Ovary (tissue), 9 donors: Measurements from ENCODE around the gene UGT2B10. TPM values are rescaled to one million over a fixed set of nuclear protein-coding genes. Genes with fewer than 3 reads are reported as not detected.
"Not testable (repeated sequence)": the region's sequence is repeated elsewhere in the genome, so short reads cannot be mapped to it uniquely, and the experiment has no call there.

ENCODE experiments used
- DNase-seq, 5 donors: peaks; one replicate each; pipeline ENCODE4 v3.0.0-alpha.2; 2019 to 2020
- H3K27ac ChIP-seq, 2 donors: fragments of 200-600 bp; one replicate each; pipeline versions ENCODE4 v1.5.1 to v1.8.0; 2019 to 2022
- H3K27me3 ChIP-seq: fragments of 200-600 bp; one replicate; pipeline ENCODE4 v1.8.0; 2022
- H3K36me3 ChIP-seq: fragments of 200-600 bp; sonication (generic); one replicate; pipeline ENCODE4 v1.5.1; 2019
- H3K4me1 ChIP-seq: one replicate; pipeline ENCODE4 v1.8.1; 2013; ENCODE audit warnings: mild to moderate bottlenecking, moderate library complexity; ENCODE audit not compliant: insufficient read depth
- H3K4me3 ChIP-seq: fragments of 200-600 bp; sonication (generic); one replicate; pipeline ENCODE4 v1.5.1; 2017
- H3K9me3 ChIP-seq, 2 donors: fragments of 200-600 bp in 1 of 2; sonication (generic) in 1 of 2; one replicate each; pipeline versions ENCODE4 v1.5.1 to v1.8.1; 2013 to 2019; ENCODE audit warnings: mild to moderate bottlenecking in 1 of 2, moderate library complexity in 1 of 2
- CTCF ChIP-seq, 3 donors: fragments of 450-650 bp in 2 of 3; fragments of 200-600 bp in 1 of 3; IDR thresholded peaks; one replicate each; pipeline versions ENCODE4 v1.5.1 to v1.8.0; 2016 to 2022; ENCODE audit warnings: antibody characterized with exemption in 3 of 3, mild to moderate bottlenecking in 1 of 3
- EP300 ChIP-seq: sonication (generic); formaldehyde crosslinking; IDR thresholded peaks from one replicate; pipeline ENCODE4 v1.6.1; 2017; ENCODE audit warnings: antibody characterized with exemption
- POLR2A ChIP-seq: fragments of 450-650 bp; IDR thresholded peaks from one replicate; pipeline ENCODE4 v1.6.1; 2017; ENCODE audit warnings: antibody characterized with exemption, mild to moderate bottlenecking, moderate library complexity
- WGBS, 3 donors: extraction: QIAGEN DNeasy Blood & Tissue Kit in 1 of 3; methylation state at CpG; one replicate each; pipeline versions ENCODE4 v1.1.5 to v1.1.7; 2013 to 2017; 5-methylcytosine and 5-hydroxymethylcytosine counted together
- intact Hi-C, 4 donors: fragments of 100-400 bp; cut with DNase I; formaldehyde crosslinking; loops; one replicate each; pipeline versions ENCODE4 v1.11.0 to v1.15.1; 2022 to 2023
- polyA plus RNA-seq, 2 donors: library from polyadenylated mRNA; stranded (reverse); fragments of 200-250 nt in 1 of 2; fragments of 350-450 nt in 1 of 2; fragmentation: Illumina TruSeq in 1 of 2; extraction: RNeasy Lipid Tissue Mini Kit (QIAGEN cat#74804) in 1 of 2; gene quantifications; one replicate each; pipeline ENCODE4 v1.2.3, GENCODE V29; 2013 to 2014
- total RNA-seq, 7 donors: library from RNA; depleted of rRNA in 2 of 7; stranded (reverse); fragments of >200 nt in 2 of 7; fragmentation: NEBNext Ultra II Directional in 3 of 7; extraction: Animal tissue kit (Norgen Biotek cat#: 25700) in 3 of 7; gene quantifications; one replicate each; pipeline versions ENCODE4 v1.1.0 to v1.2.4, GENCODE V29; 2016 to 2023
- donor health status: DM: no; HTN: no; CAD: no; lungs with moderate emphysema.
- donor health status: DM: no; HTN: no; CAD: no.
- donor health status: Bipolar disorder and iron deficiency.
- donor health status: DM: yes; HTN: yes; CAD: no.
- donor health status: DM: no; HTN: no; CAD: no.
- donor health status: DM: yes; HTN: yes; CAD: no.

Gene UGT2B10
- total and polyA plus RNA-seq, 9 donors, result 0.13 to 0.17 TPM; not detected in 7

GRCh38 chr4:68817386-68817785, 1.6 kb downstream of the UGT2B10 start:
- Histone ChIP-seq H3K9me3 (no peaks in the 10 kb centered on the region), H3K4me3 (no peak overlapping the region), H3K36me3 (no peaks in the 10 kb centered on the region), H3K27ac (no peak overlapping the region), H3K27me3 (no peaks in the 10 kb centered on the region), H3K4me1 (no peaks in the 10 kb centered on the region)
- 82 to 88% (median 83%) methylated on average over 2 of the region's 2 CpGs for WGBS, 3 donors
- TF ChIP-seq POLR2A (no peak), CTCF (IDR thresholded peaks at IDR 0.05) (no peak), EP300 (no peak)
- intact Hi-C loops, result no loop called here
- no peak for DNase-seq

DNA sequence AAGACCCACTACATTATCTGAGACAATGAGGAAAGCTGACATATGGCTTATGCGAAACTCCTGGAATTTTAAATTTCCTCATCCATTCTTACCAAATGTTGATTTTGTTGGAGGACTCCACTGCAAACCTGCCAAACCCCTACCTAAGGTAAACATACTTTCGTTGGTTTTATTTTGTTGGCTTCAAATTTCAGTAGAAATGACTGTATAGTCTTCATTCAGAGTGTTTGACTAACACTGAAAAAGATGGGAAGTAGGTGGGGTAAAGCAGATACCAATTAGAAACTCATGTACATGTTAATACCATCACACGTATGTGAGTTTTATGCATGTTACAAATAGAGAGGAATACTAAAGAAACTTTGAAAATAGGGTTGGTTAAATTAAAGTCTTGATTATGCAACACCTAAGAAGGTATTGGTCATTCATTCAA, 2.3 kb downstream of the UGT2B10 start:
- H3K4me3 ChIP-seq, H3K27ac ChIP-seq, intact Hi-C loops, H3K4me1 ChIP-seq, H3K27me3 ChIP-seq, H3K9me3 ChIP-seq, DNase-seq, H3K36me3 ChIP-seq: not testable (repeated sequence)
- 66 to 71% (median 68%) methylated on average over 3 of the region's 3 CpGs for WGBS, 3 donors

- Histone ChIP-seq H3K4me1 (no peaks in the 10 kb centered on the region), H3K4me3 (no peak overlapping the region), H3K27me3 (no peaks in the 10 kb centered on the region), H3K9me3 (no peaks in the 10 kb centered on the region), H3K36me3 (no peaks in the 10 kb centered on the region), H3K27ac (no peak overlapping the region)
- intact Hi-C loops, result no loop called here
- no peak for TF ChIP-seq CTCF (IDR thresholded peaks at IDR 0.05)
- no peak for TF ChIP-seq EP300
- TF ChIP-seq POLR2A, result no peak
- DNase-seq, result no peak
Measured at GRCh38 chr4:68831642-68832041, 15.8 kb downstream of the UGT2B10 start.

GRCh38 chr4:68850293-68850692, 34.5 kb downstream of the UGT2B10 start:
- intact Hi-C loops, result no loop called here
- no peaks in the 10 kb centered on the region for H3K36me3 ChIP-seq
- H3K4me1 ChIP-seq, result no peaks in the 10 kb centered on the region
- H3K27ac ChIP-seq, result no peak overlapping the region
- no peak overlapping the region for H3K4me3 ChIP-seq
- DNase-seq, result no peak
- TF ChIP-seq POLR2A (no peak), EP300 (no peak), CTCF (IDR thresholded peaks at IDR 0.05) (no peak)
- no peaks in the 10 kb centered on the region for H3K27me3 ChIP-seq
- H3K9me3 ChIP-seq, result no peaks in the 10 kb centered on the region
- 41 to 54% (median 53%) methylated on average over 3 of the region's 3 CpGs for WGBS, 3 donors

GRCh38 chr4:68855771-68856170, 40.0 kb downstream of the UGT2B10 start:
- TF ChIP-seq CTCF (IDR thresholded peaks at IDR 0.05), result no peak
- no peak for TF ChIP-seq EP300
- no peak for TF ChIP-seq POLR2A
- intact Hi-C loops, result no loop called here
- no peak for DNase-seq
- H3K27ac ChIP-seq, result no peak overlapping the region
- H3K27me3 ChIP-seq, result no peaks in the 10 kb centered on the region
- H3K36me3 ChIP-seq, result no peaks in the 10 kb centered on the region
- H3K4me1 ChIP-seq, result no peaks in the 10 kb centered on the region
- no peak overlapping the region for H3K4me3 ChIP-seq
- 17 to 48% (median 28%) methylated on average over 2 of the region's 2 CpGs for WGBS, 3 donors
- no peaks in the 10 kb centered on the region for H3K9me3 ChIP-seq
